HG03135 (cell line): ENCODE results near the gene OPTN.

Experiments used
- ATAC-seq: cut with Tn5 transposase; IDR thresholded peaks from one replicate; pipeline ENCODE4 v1.9.1; 2021; ENCODE audit warnings: mild to moderate bottlenecking, moderate library complexity; ENCODE audit not compliant: unreplicated experiment

OPTN gene

GRCh38 chr10:13180788-13181187 is 80.8 kb downstream of the OPTN start:
- ATAC-seq: no peak

GRCh38 chr10:13182424-13182823 is 82.5 kb downstream of the OPTN start:
- no peak for ATAC-seq

GRCh38 chr10:13183625-13184024 is 83.7 kb downstream of the OPTN start:
- no peak for ATAC-seq

- ATAC-seq: no peak
Measured at GRCh38 chr10:13184276-13184675, 84.3 kb downstream of the OPTN start.

- ATAC-seq: no peak
Measured at GRCh38 chr10:13184730-13185514, 85.0 kb downstream of the OPTN start.

GRCh38 chr10:13187135-13187534 is 87.2 kb downstream of the OPTN start:
- ATAC-seq: no peak
